GM10248 (cell line): ENCODE data around the gene SAMD4B.

Experiments
- CTCF ChIA-PET: fragments of 300-600 bp; sonication (Branson Sonifier 250); formaldehyde crosslinking; extraction: SDS; loops from one replicate; lab custom pipeline; 2021; ENCODE audit warnings: antibody characterized with exemption; lab: Yijun Ruan, JAX
- POLR2A ChIA-PET: fragments of 350-650 bp; sonication (Branson Sonifier 250); formaldehyde crosslinking; extraction: SDS; loops from one replicate; lab custom pipeline; 2020; ENCODE audit warnings: antibody characterized with exemption; lab: Yijun Ruan, JAX
- DNase-seq: peaks from one replicate; pipeline ENCODE4 v3.0.0; 2012; ENCODE audit errors: extremely low spot score
- CTCF ChIP-seq: IDR thresholded peaks from 2 replicates; pipeline ENCODE4 v1.5.1; 2012; ENCODE audit warnings: mild to moderate bottlenecking, low read depth; ENCODE audit errors: extremely low read depth, missing control alignments, control extremely low read depth

Gene SAMD4B

GRCh38 chr19:39362682-39363657 is 20.7 kb downstream of the SAMD4B start:
- CTCF ChIA-PET: interaction anchor here (1.0 to 2.0 kb wide), 5 partner anchors 12 to 36 kb away, joined by 3 to 8 read pairs (median 3); partner anchors contain the start of gene SAMD4B
- POLR2A ChIA-PET: interaction anchor here (0.6 kb wide), 1 partner anchor 59 kb away, joined by 3 read pairs; no protein-coding TSS in a partner anchor
- no peak for DNase-seq
- no peak for TF ChIP-seq CTCF

- no peak for DNase-seq
- CTCF ChIA-PET: no interaction called here
- POLR2A ChIA-PET: no interaction called here
- no peak for TF ChIP-seq CTCF
Measured at GRCh38 chr19:39363901-39364457, 21.8 kb downstream of the SAMD4B start.

- TF ChIP-seq CTCF: no peak
- DNase-seq: no peak
- POLR2A ChIA-PET: no interaction called here
- CTCF ChIA-PET: interaction anchor here (2.1 kb wide), 1 partner anchor 167 kb away, joined by 4 read pairs; the partner anchor contains the start of gene EID2B
Measured at GRCh38 chr19:39365531-39365930, 23.3 kb downstream of the SAMD4B start.

- POLR2A ChIA-PET: interaction anchor here (0.6 kb wide), 1 partner anchor 11 kb away, joined by 3 read pairs; no protein-coding TSS in a partner anchor
- TF ChIP-seq CTCF: no peak
- no peak for DNase-seq
- CTCF ChIA-PET: interaction anchor here (1.0 to 2.4 kb wide), 4 partner anchors 10 to 29 kb away, joined by 3 to 9 read pairs (median 6); no protein-coding TSS in a partner anchor
Measured at GRCh38 chr19:39369200-39369599, 27.0 kb downstream of the SAMD4B start.

- ChIA-PET POLR2A (no interaction called here), CTCF (interaction anchor here (1.4 to 1.5 kb wide), 3 partner anchors 20 to 132 kb away, joined by 3 to 8 read pairs (median 4); partner anchors contain the start of genes MED29 and PAF1)
- DNase-seq: no peak
- no peak for TF ChIP-seq CTCF
Measured at GRCh38 chr19:39370735-39371134, 28.5 kb downstream of the SAMD4B start.

- ChIA-PET POLR2A (no interaction called here), CTCF (no interaction called here)
- TF ChIP-seq CTCF: no peak
- DNase-seq: no peak
Measured at GRCh38 chr19:39372047-39372802, 30.0 kb downstream of the SAMD4B start.
